ENCODE results near the gene ERCC6. TPM values are rescaled to one million over a fixed set of nuclear protein-coding genes. Genes with fewer than 3 reads are reported as not detected.

Gene ERCC6
- total RNA-seq, 1 experiment from 2014 or later: 18.2 TPM

GRCh38 chr10:49543604-49544003 is 4.7 kb upstream of the ERCC6 start:
- H3K27me3 Mint-ChIP-seq (ENCODE audit: low read depth): peaks cover 41% of the 10 kb centered on the region
- Histone ChIP-seq H3K9ac (ENCODE audit: extremely low read depth, insufficient read length, low read length) (no peak overlapping the region), H3K79me1 (ENCODE audit: insufficient read depth, low read depth, low read length, poor library complexity, severe bottlenecking) (no peaks in the 10 kb centered on the region), H2BK20ac (ENCODE audit: low read depth, low read length, poor library complexity, severe bottlenecking) (no peak overlapping the region), H4K5ac (ENCODE audit: insufficient read length, low read depth, low read length) (no peak overlapping the region), H2BK120ac (ENCODE audit: low read depth, low read length, poor library complexity, severe bottlenecking) (no peak overlapping the region), H3K18ac (ENCODE audit: insufficient read length, low read depth, low read length) (no peak overlapping the region), H2AFZ (ENCODE audit: low read length) (no peak overlapping the region), H3K14ac (ENCODE audit: insufficient read depth, low read length) (no peak overlapping the region), H2BK5ac (ENCODE audit: insufficient read length, low read length) (no peak overlapping the region), H3K79me2 (ENCODE audit: insufficient read depth, low read length) (no peaks in the 10 kb centered on the region), H2AK5ac (ENCODE audit: insufficient read length, low read length) (no peak overlapping the region), H3K9me3 (ENCODE audit: control insufficient read depth, low read depth, low read length) (no peaks in the 10 kb centered on the region), H3K23ac (ENCODE audit: insufficient read length, low read depth, low read length) (no peak overlapping the region), H4K91ac (ENCODE audit: insufficient read length, low read depth, low read length) (no peak overlapping the region), H3K56ac (ENCODE audit: insufficient read length, low read depth, low read length) (no peak overlapping the region), H3K4me1 (ENCODE audit: insufficient read depth, low read length) (no peaks in the 10 kb centered on the region), H3K23me2 (ENCODE audit: insufficient read length, low read depth, low read length, poor library complexity, severe bottlenecking) (peaks cover 10% of the 10 kb centered on the region), H4K20me1 (ENCODE audit: control insufficient read depth, insufficient read depth, insufficient read length) (no peaks in the 10 kb centered on the region), H3K4me2 (ENCODE audit: insufficient read depth, insufficient read length, low read length) (no peak overlapping the region), H3K27me3 (ENCODE audit: insufficient read depth, low read length) (no peaks in the 10 kb centered on the region; the same call in 1 of the 2 replicates), H2BK15ac (ENCODE audit: low read depth, low read length) (no peak overlapping the region), H3T11ph (ENCODE audit: low read length) (no peak overlapping the region), H2BK12ac (ENCODE audit: insufficient read length, low read depth, low read length) (no peak overlapping the region), H4K8ac (replicated peaks; ENCODE audit: insufficient read length, low read depth, low read length) (no peak overlapping the region), H3K4ac (ENCODE audit: low read depth, low read length) (no peak overlapping the region), H3K27ac (ENCODE audit: insufficient read length, low read depth, low read length) (no peak overlapping the region)
- peaks cover 0 to 4% (median 3%) of the 10 kb centered on the region in 3 experiments; a peak in 4 of 7 replicates for H3K36me3 Mint-ChIP-seq (ENCODE audit: insufficient read depth in 1 of 3, low read depth in 3 of 3)
- no CpG with 5 or more reads among the region's 3 CpGs for WGBS (ENCODE audit: extremely low coverage, insufficient read length, low lambda C conversion rate)
- peaks cover 11 to 17% of the 10 kb centered on the region in 2 experiments; a peak in 4 of 5 replicates for H3K9me3 Mint-ChIP-seq
- H3K27ac Mint-ChIP-seq: no peak overlapping the region
- no peak for DNase-seq
- TF ChIP-seq CTCF (conservative IDR thresholded peaks at IDR 0.05): no peak
- H3K4me1 Mint-ChIP-seq: peaks cover 16 to 17% of the 10 kb centered on the region in 2 experiments
- H3K4me3 Mint-ChIP-seq: no peak overlapping the region
